B cell (primary cell): ENCODE measurements around the gene VAC14.

Experiments used
- CTCF ChIP-seq: fragments of 200-600 bp; IDR thresholded peaks from one replicate; pipeline ENCODE4 v1.8.0; 2022; ENCODE audit warnings: antibody characterized with exemption, mild to moderate bottlenecking
- EZH2 ChIP-seq: IDR thresholded peaks from 2 replicates; pipeline ENCODE4 v1.6.1; 2012; ENCODE audit warnings: borderline replicate concordance, low read depth, mild to moderate bottlenecking, moderate library complexity, low read length; ENCODE audit not compliant: insufficient read depth, poor library complexity, severe bottlenecking

DNA sequence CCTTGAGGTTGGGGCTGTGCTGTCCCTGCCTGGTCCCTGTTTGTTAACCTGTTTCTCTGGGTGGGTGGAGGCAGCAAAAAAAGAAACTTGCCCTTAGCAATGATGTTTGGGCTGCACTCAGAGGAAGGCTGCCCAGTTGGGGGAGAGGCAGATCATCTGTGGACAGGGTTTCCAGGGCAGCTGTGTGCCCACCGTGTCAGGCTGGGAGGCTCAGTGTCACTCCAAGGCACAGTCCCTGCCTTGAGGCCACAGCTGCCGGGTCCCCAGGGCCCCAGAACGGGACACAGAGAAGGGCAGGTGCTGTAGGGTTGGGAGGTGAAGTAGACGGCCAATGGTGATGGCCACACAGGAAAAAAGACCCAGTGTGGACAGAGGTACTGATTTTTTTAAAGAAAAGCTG is 150.7 kb downstream of the VAC14 start:
- TF ChIP-seq CTCF: no peak
- TF ChIP-seq EZH2: no peak
